Measurements from ENCODE around the gene ADAMTS8.

ADAMTS8 gene

DNA sequence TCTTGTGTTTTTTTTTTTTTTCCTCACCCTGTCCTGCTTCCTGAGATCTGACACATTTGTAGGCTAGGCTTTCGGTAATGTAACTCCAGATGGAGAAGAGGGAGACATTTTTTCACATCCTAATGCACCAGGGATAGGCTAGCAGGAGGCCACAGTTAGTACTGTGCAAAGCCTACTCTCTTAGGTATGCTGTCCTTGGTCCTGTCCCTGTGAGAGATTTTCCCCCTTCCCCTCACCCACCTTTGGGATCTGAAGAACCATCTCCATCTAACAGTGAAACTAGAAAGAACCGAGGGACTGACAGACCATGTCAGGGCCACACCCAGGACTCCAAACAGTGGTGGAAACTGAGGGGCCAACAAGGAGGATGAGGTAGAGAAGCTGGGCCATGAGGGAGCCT is 29.2 kb downstream of the ADAMTS8 start:
- no peak for DNase-seq (ENCODE audit: low read depth in 2 of 3, low spot score in 2 of 3)

DNA sequence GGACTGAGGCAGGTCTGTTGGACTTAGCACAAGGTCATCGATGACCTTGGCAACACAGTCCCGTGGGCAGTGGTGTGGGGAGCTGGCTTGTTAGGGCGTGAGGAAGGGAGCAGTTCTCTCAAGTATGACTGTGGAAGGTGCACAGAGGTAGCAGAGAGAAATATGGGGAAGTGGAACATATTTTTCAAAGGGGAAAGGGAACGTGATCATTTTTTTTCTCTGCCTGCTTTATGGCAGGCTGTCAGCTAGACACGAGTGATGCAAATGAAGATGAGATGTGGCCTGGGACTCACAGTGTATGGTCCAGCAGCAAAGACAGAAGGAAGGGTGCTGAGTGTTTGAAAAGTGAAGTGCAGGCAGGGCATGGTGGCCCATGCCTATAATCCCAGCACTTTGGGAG is 30.6 kb downstream of the ADAMTS8 start:
- no peak for DNase-seq (ENCODE audit: low read depth in 2 of 3, low spot score in 2 of 3)

DNA sequence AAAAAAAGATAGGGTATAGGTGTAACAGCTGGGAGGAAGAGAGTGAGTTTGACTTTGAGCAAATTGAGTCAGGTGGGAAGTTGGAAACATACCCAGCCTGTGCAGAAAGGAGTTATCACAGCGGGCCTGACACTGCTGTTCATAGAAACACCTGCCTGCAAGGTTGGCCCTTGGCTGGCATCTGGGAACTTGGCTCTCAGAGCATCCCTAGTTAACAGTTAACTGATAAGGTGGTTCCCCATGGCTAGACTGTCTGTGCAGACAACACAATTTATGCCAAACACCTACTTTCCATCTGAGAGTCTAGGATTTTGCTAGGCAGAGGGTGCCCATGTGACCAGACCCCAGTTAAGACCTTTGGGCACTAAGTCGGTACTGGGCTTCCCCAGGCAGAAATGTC is 31.4 kb downstream of the ADAMTS8 start:
- no peak for DNase-seq (ENCODE audit: low read depth in 2 of 3, low spot score in 2 of 3)

DNA sequence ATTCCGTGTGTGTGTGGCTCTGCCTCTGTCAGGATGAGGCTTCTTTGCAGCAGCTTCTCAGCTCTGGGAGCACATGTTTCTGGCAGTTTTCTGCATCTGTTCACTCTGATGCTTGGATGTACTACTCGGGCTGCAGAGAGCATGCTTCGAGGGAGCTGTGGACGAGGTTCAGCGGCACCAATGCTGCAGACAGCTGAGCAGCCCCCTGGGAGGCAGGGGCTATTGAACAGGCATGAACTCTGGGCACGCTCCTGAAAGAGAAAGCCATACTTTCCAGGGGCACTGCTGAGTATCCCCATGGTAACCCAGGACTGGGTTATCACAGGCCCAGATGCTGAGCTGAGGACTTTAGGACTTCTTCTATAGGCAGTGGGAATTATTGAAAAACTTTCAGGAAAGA is 33.8 kb downstream of the ADAMTS8 start:
- DNase-seq (ENCODE audit: low read depth in 2 of 3, low spot score in 2 of 3) = no peak

DNA sequence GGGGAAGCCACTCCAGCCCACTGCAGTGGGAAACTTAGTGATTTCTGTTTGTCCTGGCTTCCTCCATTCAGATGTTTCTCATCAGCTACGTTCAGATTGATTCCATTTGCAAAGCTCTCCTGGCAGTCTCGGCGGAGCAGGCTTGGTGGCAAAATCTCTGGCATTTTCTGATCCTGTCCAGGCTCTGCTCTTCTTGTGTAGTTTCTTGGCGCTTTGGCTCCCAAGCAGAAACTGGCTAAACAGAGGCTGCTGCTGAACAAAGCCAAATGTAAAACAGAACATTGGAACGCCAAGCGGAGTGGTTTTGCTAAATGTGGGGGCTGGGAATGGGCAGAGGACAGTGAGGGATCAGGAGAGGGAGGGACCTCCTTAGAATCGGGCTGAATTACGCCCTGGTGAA is 36.7 kb downstream of the ADAMTS8 start:
- DNase-seq (ENCODE audit: low read depth in 2 of 3, low spot score in 2 of 3) = no peak

DNA sequence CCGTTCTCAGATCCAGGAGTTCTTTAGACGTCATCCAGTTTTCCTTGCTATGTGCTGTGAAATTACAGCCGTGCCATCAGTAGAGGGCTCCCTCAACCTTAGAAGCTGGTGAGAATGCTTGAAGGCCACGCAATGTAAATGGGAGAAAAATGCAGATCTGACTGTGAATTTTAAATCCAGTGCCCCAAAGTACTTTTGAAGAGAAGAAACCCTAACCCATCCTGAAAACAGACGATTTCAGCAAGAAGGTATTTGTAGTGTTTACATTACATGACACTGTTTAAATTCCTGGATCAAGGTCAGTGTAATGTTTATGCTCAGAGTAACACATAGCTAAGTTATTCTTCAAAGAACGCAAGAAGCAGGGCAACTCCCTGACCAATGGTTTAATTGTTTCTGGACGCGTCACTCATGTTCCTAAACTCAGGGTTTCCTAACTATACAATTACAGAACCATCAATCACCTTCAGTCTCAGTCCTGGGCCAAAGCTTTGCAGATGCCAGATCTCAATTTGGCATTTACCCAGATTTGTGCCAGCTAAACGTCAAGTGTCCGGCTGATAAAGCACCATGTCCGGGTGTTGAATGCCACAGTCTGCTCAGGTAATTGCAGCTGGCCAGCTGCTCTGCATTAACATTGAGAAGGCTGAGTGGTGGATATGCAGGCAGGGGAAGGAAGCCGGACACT is 38.2 kb downstream of the ADAMTS8 start:
- no peak for DNase-seq (ENCODE audit: low read depth in 2 of 3, low spot score in 2 of 3)

DNA sequence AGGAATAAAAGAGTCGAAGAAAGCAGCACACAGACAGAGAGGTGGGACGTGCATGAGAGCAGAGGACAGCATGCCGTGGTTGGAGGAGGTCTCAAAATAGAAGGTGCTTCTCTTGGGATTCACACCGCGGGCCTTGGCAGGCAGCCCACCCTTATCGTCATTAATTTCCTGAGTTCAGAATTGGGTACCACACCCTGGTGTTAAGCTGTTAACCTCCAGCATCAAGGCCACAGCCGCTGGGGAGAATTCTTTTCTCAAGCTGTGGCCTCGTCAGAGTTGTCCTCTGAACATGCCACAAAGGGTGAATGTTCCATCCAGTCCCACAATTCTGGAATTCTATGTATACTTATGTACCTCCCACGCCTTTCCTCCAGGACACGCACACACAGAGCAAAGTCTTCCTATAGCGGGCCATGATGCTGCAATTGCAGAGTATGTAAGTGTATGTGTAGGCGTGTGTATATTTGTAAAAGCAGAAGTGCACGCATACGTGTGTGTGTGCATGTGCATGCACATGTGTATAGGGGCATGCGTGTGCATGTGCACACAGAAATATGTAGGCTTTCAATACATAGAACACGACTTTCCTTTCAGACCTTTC is 39.0 kb downstream of the ADAMTS8 start:
- no peak for DNase-seq (ENCODE audit: low read depth in 2 of 3, low spot score in 2 of 3)

DNA sequence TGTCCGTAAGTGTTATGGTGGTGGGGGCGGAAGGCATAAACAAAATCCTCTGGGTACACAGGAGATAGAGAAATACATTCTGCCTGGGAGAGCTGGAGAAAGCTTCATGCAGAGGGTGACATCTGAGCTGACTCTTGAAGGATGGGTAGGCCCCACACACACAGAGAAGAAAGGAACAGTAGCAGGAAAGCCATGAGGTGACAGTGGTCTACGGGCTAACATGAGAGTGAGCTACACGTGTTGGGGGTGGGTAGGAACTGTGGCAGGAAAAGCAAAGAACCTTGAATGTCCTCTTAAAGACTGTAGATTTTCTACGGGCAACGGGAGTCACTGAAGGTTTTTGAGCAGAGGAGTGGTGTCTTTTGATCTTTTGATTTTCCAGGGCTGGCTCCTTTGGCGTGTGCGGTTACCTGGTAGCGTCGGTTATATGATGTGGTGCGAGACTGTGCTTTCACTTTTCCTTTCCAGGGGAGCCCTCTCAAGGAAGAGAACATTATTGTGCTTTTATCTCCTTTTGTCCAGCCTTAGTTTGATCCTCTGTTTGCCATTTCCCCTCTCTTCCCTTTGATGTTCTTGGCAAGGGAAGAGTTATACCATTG is 39.7 kb downstream of the ADAMTS8 start:
- no peak for DNase-seq (ENCODE audit: low read depth in 2 of 3, low spot score in 2 of 3)

DNA sequence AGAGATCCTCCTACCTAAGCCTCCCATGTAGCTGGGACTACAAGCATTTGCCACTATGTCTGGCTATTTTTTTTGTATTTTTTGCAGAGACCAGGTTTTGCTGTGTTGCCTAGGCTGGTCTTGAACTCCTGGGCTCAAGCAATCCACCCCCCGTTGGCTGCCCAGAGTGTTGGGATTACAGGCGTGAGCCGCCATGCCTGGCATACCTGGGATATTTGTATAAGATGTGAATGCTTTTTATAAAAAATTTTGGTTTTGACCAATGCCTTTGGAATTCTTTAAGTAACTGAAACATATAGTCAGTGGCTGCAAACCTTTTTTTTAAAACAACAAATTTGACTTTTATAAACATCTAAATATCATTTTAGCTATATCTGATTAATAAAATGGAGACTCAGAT is 42.4 kb downstream of the ADAMTS8 start:
- DNase-seq (ENCODE audit: low read depth in 2 of 3, low spot score in 2 of 3) = no peak

DNA sequence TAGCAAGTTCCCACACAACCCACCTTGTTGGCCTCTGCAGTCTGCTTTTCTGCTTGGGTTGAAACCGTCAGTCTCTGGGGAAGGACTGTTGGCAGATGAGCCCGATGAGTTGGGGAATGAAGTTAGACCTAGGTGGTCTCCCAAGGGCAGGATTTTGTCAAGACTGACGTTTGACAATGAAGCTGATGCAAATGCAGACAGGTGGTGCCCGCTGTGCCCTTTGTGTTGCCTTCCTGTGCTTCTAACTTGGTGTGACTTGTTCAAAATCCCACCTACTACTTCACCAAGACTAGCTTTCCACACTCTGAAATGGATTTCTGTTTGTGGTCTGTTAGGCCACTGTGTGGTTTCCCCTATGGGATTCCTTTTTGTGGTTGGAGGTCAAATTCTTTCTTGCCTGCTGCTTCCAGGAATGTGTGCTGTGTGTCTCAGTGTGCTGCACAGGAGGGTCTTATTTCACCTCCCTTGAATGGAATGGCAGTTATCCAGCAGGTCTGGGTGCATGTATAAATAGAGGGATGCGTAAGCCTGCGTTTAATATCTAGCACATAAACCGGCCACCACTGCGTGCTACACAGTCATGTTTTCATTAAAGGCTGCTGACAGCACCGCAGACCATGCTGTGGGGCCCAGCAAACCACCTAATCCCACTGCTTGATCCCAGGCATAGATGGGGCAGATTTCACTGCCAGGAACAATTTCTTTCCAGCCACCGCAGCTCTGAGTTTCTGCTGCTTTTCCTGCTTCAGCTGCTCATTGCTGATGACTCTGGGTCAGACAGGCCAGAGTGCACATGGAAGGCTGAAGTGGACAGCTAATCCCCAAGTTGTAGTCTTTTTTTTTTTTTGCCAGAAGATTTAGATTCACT is 44.8 kb downstream of the ADAMTS8 start:
- DNase-seq (ENCODE audit: low read depth in 2 of 3, low spot score in 2 of 3) = no peak

DNA sequence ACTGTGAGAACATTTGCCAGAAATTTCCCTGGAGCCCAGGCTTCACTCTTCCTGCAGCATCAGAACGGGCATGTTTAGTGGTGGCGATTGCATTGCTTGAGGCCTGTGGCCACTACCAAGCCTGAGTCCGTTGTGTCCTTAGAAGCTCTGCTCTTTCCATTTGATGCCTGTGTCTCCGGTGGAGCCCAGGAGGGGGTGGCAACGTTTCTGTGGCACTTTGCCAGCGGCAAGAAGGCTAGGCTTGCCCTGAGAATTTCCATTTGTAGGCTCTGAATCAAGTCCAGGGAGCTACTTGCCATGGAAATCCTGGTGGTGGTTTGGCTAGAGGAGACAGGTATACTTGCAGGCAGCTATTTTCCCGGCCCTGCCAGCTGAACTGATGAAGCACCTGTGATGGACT is 47.1 kb downstream of the ADAMTS8 start:
- DNase-seq (ENCODE audit: low read depth in 2 of 3, low spot score in 2 of 3) = no peak

DNA sequence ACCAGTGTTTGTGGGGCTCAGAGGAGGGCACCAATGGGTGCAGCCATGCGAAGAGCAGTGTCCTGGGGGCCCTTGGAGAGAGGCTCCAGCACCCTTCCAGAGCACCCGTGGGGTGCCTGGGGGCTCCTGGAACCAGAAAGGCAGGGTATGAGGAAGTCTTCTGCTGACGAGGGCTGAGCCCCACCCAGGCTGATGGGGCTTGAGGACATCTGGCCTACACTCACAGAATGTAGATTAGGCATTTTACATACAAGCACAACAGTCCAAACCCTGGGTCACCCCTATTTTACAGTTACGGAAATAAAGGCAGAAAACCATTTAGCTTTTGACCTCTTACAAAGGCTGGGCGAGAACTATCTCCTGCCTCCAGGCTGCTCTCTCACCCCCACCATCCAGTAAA is 47.6 kb downstream of the ADAMTS8 start:
- no peak for DNase-seq (ENCODE audit: low read depth in 2 of 3, low spot score in 2 of 3)

DNA sequence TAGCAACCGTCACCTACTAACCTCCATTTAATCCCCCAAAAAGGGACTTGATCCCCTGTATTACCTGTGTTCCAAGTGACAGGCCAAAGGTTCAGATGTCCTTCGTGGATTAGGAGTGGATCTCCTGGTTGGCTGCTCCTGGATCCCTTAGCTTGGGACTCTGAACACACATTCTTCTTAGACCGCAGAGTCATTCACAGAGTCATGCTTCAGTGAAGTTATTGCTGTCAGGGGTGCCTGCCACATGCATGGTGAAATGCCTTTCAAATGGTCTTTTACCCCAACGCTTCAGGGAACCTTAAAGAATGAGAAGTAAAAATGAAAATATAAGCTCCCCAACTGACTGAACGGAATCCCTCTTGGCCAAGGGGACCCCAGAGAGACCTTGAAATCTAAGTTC is 49.1 kb downstream of the ADAMTS8 start:
- no peak for DNase-seq (ENCODE audit: low read depth in 2 of 3, low spot score in 2 of 3)

DNA sequence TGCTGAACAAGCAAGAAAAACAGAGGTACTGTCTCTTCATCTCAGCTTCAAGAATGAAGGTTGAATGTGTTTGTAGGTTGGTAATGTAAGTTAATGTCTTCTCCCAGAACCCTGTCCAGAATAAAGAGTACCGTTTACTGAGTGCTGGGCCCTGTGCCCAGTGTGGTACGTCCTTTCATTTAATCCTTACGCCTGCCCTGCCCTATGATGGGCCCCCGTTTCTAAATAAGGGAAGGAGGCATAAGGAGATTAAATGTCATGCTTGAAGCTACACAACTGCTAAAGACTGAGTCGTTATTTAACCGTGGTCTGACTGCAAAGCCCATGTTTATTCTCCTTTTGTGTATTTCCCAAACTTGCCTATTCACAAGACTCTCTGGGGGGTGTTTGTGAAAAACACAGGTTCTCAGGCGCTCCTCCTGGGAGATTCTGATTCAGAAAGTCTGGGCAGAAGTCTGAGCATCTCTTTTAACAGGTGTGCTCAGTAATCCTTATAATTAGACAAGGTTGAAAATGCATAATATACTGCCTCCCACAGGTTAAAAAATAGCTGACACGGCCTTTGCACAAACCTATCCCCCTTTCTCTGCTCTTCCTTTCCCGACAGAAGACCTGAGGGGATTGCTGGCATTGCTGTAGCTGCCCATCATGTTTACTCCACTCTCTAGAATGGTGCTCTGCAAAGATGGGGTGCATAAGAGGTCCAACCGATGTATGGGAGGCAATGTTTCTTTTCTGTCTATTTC is 57.4 kb downstream of the ADAMTS8 start:
- no peak for DNase-seq (ENCODE audit: low read depth in 2 of 3, low spot score in 2 of 3)

DNA sequence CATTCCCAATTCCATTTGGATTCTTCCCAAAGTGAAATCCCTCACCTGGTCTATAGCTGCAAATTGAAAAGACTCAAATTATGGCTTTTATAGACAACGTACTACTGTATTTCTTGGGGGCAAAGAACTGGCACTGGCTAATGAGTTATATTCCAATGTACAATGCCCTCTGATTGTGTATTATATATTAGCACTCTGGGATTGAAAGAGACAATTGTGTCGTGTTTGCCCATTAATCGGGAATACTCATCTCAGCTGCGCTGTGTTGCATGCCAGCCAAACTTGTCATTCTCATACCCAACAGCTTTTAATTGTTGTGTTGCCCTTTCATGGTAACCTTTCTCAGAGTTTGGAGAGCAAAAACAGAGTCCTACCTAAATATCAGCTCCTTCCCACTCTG is 58.7 kb downstream of the ADAMTS8 start:
- no peak for DNase-seq (ENCODE audit: low read depth in 2 of 3, low spot score in 2 of 3)

DNA sequence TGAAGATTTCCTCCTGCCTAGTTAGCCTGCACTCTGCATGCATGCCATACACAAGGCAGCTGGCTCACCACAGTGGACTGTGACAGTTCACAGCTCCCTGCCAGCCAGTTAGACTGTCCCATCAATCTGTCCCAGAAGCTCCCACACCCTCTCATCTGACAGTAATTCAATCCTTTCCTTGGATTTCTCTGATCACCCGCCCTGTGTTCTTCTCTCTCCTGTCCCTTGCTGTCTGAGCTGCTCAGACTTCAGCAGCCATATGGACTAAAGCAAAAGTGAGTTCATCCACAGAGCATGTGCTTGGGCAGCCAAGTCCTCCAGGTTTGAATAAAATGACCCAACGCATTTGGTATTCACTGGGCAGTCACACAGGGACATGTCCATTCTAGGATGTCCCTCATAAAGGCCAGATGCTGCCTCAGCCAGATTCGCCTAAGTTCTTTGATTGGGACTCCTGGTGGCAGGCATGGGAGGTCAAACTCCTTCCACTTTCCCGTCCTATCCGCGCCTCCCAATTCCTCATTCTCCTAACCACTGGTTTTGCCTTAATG is 59.2 kb downstream of the ADAMTS8 start:
- no peak for DNase-seq (ENCODE audit: low read depth in 2 of 3, low spot score in 2 of 3)

DNA sequence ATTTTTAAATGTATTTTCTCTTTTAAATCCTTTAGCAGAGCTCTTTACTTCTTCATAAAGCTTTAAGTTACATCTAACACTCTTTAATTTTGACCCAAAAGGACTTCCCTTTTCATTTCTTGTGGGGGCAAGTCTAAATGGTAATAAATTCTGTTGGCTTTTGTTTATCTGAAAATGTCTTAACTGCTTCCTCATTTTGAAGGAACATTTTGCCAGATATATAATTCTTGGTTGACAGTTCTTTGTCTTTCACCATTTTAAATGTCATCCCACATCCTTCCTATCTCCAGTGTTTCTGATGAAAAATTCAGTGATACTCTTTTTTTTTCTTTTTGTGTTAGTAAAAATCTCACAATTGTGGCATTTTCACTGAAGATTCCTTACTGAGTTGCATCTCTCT is 69.0 kb downstream of the ADAMTS8 start:
- DNase-seq (ENCODE audit: low read depth in 2 of 3, low spot score in 2 of 3) = no peak

DNA sequence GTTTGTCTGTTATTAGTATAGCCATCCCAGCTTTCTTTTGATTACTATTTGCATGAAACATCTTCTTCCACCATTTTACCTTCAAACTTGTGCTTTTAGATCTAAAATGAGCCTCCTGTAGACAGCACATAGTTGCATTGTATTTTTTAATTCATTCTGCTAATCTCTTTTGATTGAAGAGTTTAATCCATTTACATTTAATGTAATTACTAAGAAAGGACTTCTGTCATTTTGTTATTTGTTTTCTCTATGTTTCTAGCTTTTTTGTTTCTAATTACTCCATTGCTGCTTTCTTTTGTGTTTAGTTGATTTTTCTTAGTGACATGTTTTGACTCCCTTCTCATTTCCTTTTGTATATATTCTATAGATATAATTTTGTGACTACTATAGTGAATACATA is 70.0 kb downstream of the ADAMTS8 start:
- no peak for DNase-seq (ENCODE audit: low read depth in 2 of 3, low spot score in 2 of 3)

Measured in activated CD8-positive, alpha-beta memory T cell treated with anti-CD3 and anti-CD28 coated beads for 48 hours (primary cell).